Ascending aorta (tissue), 2 donors: ENCODE data around the gene SLC30A7. TPM values are rescaled to one million over a fixed set of nuclear protein-coding genes. Genes with fewer than 3 reads are reported as not detected.

ENCODE experiments used
- DNase-seq, 2 donors: peaks; one replicate each; pipeline ENCODE4 v3.0.0-alpha.2; 2019; ENCODE audit warnings: low spot score in 2 of 2
- H3K27ac ChIP-seq, 2 donors: fragments of 200-600 bp; sonication (generic); one replicate each; pipeline ENCODE4 v1.5.1; 2016 to 2017; ENCODE audit warnings: mild to moderate bottlenecking in 1 of 2
- H3K27me3 ChIP-seq: fragments of 200-600 bp; sonication (generic); one replicate; pipeline ENCODE4 v1.5.1; 2017
- H3K36me3 ChIP-seq, 2 donors: fragments of 200-600 bp; sonication (generic); one replicate each; pipeline ENCODE4 v1.5.1; 2016
- H3K4me1 ChIP-seq, 2 donors: fragments of 200-600 bp; sonication (generic); one replicate each; pipeline ENCODE4 v1.5.1; 2016 to 2017; ENCODE audit warnings: mild to moderate bottlenecking in 1 of 2
- H3K4me3 ChIP-seq, 2 donors: fragments of 200-600 bp; sonication (generic); one replicate each; pipeline ENCODE4 v1.5.1; 2016 to 2017; ENCODE audit warnings: mild to moderate bottlenecking in 1 of 2
- H3K9me3 ChIP-seq, 2 donors: fragments of 200-600 bp; sonication (generic); one replicate each; pipeline ENCODE4 v1.5.1; 2016
- CTCF ChIP-seq, 3 experiments: fragments of 200-600 bp in 2 of 3; fragments of 450-650 bp in 1 of 3; sonication (generic) in 2 of 3; IDR thresholded peaks; one replicate each; pipeline ENCODE4 v1.5.1; 2016 to 2019; ENCODE audit warnings: antibody characterized with exemption in 3 of 3, mild to moderate bottlenecking in 1 of 3, moderate library complexity in 1 of 3
- intact Hi-C: fragments of 100-400 bp; cut with DNase I; formaldehyde crosslinking; loops from one replicate; pipeline ENCODE4 v1.15.1; 2023
- total RNA-seq: library from RNA; depleted of rRNA; stranded (reverse); fragments of >200 nt; gene quantifications from one replicate; pipeline ENCODE4 v1.1.0, GENCODE V29; 2016

The SLC30A7 gene
- total RNA-seq, 1 donor from 2014 or later: 12.1 TPM

- DNase-seq: no peak
- Histone ChIP-seq H3K27me3 (no peaks in the 10 kb centered on the region), H3K4me3 (no peak overlapping the region), H3K9me3 (no peaks in the 10 kb centered on the region), H3K27ac (no peak overlapping the region), H3K36me3 (peaks cover 21 to 83% of the 10 kb centered on the region in 2 donors), H3K4me1 (no peaks in the 10 kb centered on the region)
- intact Hi-C loops: no loop called here
- TF ChIP-seq CTCF (IDR thresholded peaks at IDR 0.05): no peak
Observed at GRCh38 chr1:100912019-100912418, 16.1 kb downstream of the SLC30A7 start.

GRCh38 chr1:100921110-100921706 is 25.3 kb downstream of the SLC30A7 start:
- H3K36me3 ChIP-seq: peaks cover 6 to 44% of the 10 kb centered on the region in 2 donors
- peak; percentile 45 to 75 (median 59) for TF ChIP-seq CTCF (IDR thresholded peaks at IDR 0.05)

GRCh38 chr1:100924212-100924611 is 28.3 kb downstream of the SLC30A7 start:
- intact Hi-C loops: loop anchor here (10.0 kb wide), 1 partner anchor 221 kb away; no protein-coding TSS in a partner anchor
- H3K4me3 ChIP-seq: no peak overlapping the region
- no peak for DNase-seq
- no peaks in the 10 kb centered on the region for H3K4me1 ChIP-seq
- H3K27ac ChIP-seq: no peak overlapping the region
- TF ChIP-seq CTCF (IDR thresholded peaks at IDR 0.05): no peak
- H3K36me3 ChIP-seq: peaks cover 6 to 30% of the 10 kb centered on the region in 2 donors
- H3K9me3 ChIP-seq: no peaks in the 10 kb centered on the region
- no peaks in the 10 kb centered on the region for H3K27me3 ChIP-seq

More at GRCh38 chr1:100921110-100921706, 25.3 kb downstream of the SLC30A7 start:
- no peaks in the 10 kb centered on the region for H3K4me1 ChIP-seq
- H3K27ac ChIP-seq: no peak overlapping the region
- no peak for DNase-seq
- intact Hi-C loops: loop anchor here (1.0 to 10.0 kb wide), 3 partner anchors 224 to 367 kb away; no protein-coding TSS in a partner anchor
- H3K27me3 ChIP-seq: no peaks in the 10 kb centered on the region
- H3K9me3 ChIP-seq: no peaks in the 10 kb centered on the region
- no peak overlapping the region for H3K4me3 ChIP-seq

- Histone ChIP-seq H3K36me3 (peaks cover 6 to 30% of the 10 kb centered on the region in 2 donors), H3K4me3 (no peak overlapping the region), H3K27me3 (no peaks in the 10 kb centered on the region), H3K9me3 (no peaks in the 10 kb centered on the region), H3K4me1 (no peaks in the 10 kb centered on the region), H3K27ac (no peak overlapping the region)
- DNase-seq: no peak
- TF ChIP-seq CTCF (IDR thresholded peaks at IDR 0.05): no peak
- intact Hi-C loops: loop anchor here (10.0 kb wide), 1 partner anchor 220 kb away; no protein-coding TSS in a partner anchor
Observed at GRCh38 chr1:100924991-100925390, 29.1 kb downstream of the SLC30A7 start.

GRCh38 chr1:100926240-100926639 is 30.4 kb downstream of the SLC30A7 start:
- H3K27ac ChIP-seq: no peak overlapping the region
- peaks cover 6 to 30% of the 10 kb centered on the region in 2 donors for H3K36me3 ChIP-seq
- H3K9me3 ChIP-seq: no peaks in the 10 kb centered on the region
- H3K27me3 ChIP-seq: no peaks in the 10 kb centered on the region
- intact Hi-C loops: loop anchor here (10.0 kb wide), 1 partner anchor 219 kb away; no protein-coding TSS in a partner anchor
- no peak overlapping the region for H3K4me3 ChIP-seq
- DNase-seq: no peak
- TF ChIP-seq CTCF (IDR thresholded peaks at IDR 0.05): no peak
- no peaks in the 10 kb centered on the region for H3K4me1 ChIP-seq
